ENCODE measurements around the gene DRD2.

DRD2 gene

DNA sequence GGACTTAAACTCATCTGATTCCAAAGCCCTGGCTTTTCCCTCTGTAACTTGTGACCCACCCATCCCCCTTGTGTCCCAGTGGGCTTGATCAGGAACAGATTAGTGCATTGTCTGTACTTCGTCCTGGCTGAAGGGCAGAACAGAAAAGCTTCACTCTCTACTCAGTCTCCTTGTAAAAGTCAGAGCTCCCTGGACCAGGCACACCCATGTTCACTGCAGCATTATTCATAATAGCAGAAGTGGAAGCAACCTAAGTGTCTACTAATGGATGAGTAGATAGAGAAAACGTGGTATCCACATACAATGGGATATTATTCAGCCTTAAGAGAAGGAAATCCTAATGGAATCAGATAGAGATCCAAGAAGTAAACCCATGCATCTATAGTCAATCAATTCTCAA, 20.7 kb downstream of the DRD2 start:
- no peak for DNase-seq (ENCODE audit: low read depth in 1 of 2, low spot score in 1 of 2)
- Histone ChIP-seq H3K27ac (replicated peaks) (no peak overlapping the region), H3K27me3 (ENCODE audit: insufficient read depth, poor library complexity, severe bottlenecking) (no peaks in the 10 kb centered on the region), H3K4me3 (replicated peaks; ENCODE audit: insufficient read depth, low read length) (no peak overlapping the region)
- no peak for TF ChIP-seq SPI1 (IDR thresholded peaks at IDR 0.05; ENCODE audit: borderline replicate concordance, low read depth)
- TF ChIP-seq REST (IDR thresholded peaks at IDR 0.05; ENCODE audit: insufficient replicate concordance, low read depth): no peak
- no peak for TF ChIP-seq GABPA (IDR thresholded peaks at IDR 0.05; ENCODE audit: low read depth)
- no peak for TF ChIP-seq POLR2AphosphoS5 (IDR thresholded peaks at IDR 0.05; ENCODE audit: low read depth)
- TF ChIP-seq, protein P1, sequence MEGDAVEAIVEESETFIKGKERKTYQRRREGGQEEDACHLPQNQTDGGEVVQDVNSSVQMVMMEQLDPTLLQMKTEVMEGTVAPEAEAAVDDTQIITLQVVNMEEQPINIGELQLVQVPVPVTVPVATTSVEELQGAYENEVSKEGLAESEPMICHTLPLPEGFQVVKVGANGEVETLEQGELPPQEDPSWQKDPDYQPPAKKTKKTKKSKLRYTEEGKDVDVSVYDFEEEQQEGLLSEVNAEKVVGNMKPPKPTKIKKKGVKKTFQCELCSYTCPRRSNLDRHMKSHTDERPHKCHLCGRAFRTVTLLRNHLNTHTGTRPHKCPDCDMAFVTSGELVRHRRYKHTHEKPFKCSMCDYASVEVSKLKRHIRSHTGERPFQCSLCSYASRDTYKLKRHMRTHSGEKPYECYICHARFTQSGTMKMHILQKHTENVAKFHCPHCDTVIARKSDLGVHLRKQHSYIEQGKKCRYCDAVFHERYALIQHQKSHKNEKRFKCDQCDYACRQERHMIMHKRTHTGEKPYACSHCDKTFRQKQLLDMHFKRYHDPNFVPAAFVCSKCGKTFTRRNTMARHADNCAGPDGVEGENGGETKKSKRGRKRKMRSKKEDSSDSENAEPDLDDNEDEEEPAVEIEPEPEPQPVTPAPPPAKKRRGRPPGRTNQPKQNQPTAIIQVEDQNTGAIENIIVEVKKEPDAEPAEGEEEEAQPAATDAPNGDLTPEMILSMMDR (IDR thresholded peaks at IDR 0.05; ENCODE audit: insufficient read depth, low read length): no peak

GRCh38 chr11:113449743-113450142, 25.5 kb downstream of the DRD2 start:
- TF ChIP-seq GABPA (IDR thresholded peaks at IDR 0.05; ENCODE audit: low read depth): no peak
- no peak for TF ChIP-seq REST (IDR thresholded peaks at IDR 0.05; ENCODE audit: insufficient replicate concordance, low read depth)
- TF ChIP-seq SPI1 (IDR thresholded peaks at IDR 0.05; ENCODE audit: borderline replicate concordance, low read depth): no peak
- TF ChIP-seq, protein P1 (IDR thresholded peaks at IDR 0.05; ENCODE audit: insufficient read depth, low read length): no peak
- no peak for TF ChIP-seq POLR2AphosphoS5 (IDR thresholded peaks at IDR 0.05; ENCODE audit: low read depth)
- H3K4me3 ChIP-seq (replicated peaks; ENCODE audit: insufficient read depth, low read length): no peak overlapping the region
- no peak overlapping the region for H3K27ac ChIP-seq (replicated peaks)
- peaks cover 3% of the 10 kb centered on the region for H3K27me3 ChIP-seq (ENCODE audit: insufficient read depth, poor library complexity, severe bottlenecking)
- no peak for DNase-seq (ENCODE audit: low read depth in 1 of 2, low spot score in 1 of 2)

DNA sequence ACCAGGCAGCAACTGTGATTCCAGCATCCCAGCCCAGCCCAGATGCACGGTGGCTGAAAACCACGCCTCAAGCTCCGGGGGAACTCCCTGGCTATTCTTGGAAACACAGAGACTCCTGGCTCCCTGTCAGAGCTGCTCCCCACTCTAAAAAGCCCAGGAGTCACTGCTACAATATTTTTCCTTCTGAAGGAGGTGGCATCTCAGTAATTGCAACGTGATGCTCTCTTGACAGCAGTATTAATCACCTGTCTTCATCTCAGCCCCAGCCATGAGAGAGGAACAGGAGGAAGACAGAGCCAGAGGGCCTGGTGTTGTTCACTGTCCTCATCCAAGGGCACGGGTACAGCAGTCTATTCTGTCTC, 26.9 kb downstream of the DRD2 start:
- TF ChIP-seq REST (IDR thresholded peaks at IDR 0.05; ENCODE audit: insufficient replicate concordance, low read depth): no peak
- TF ChIP-seq POLR2AphosphoS5 (IDR thresholded peaks at IDR 0.05; ENCODE audit: low read depth): no peak
- no peak for TF ChIP-seq GABPA (IDR thresholded peaks at IDR 0.05; ENCODE audit: low read depth)
- TF ChIP-seq, protein P1 (IDR thresholded peaks at IDR 0.05; ENCODE audit: insufficient read depth, low read length): no peak
- no peak for TF ChIP-seq SPI1 (IDR thresholded peaks at IDR 0.05; ENCODE audit: borderline replicate concordance, low read depth)
- Histone ChIP-seq H3K4me3 (replicated peaks; ENCODE audit: insufficient read depth, low read length) (no peak overlapping the region), H3K27me3 (ENCODE audit: insufficient read depth, poor library complexity, severe bottlenecking) (peaks cover 4% of the 10 kb centered on the region), H3K27ac (replicated peaks) (no peak overlapping the region)
- DNase-seq (ENCODE audit: low read depth in 1 of 2, low spot score in 1 of 2): no peak

All from HL-60 (cell line).